IMR-90 (cell line): ENCODE results near the gene PTPN4. TPM values are rescaled to one million over a fixed set of nuclear protein-coding genes. Genes with fewer than 3 reads are reported as not detected.
"Not testable (repeated sequence)": the region's sequence is repeated elsewhere in the genome, so short reads cannot be mapped to it uniquely, and the experiment has no call there.

ENCODE experiments used
- ATAC-seq: fragments of 200-7000 bp; cut with Tn5 transposase; 2 replicates; pipeline ENCODE4 v1.9.1; 2020; ENCODE audit warnings: low read depth, mild to moderate bottlenecking, moderate library complexity
- BruUV-seq: library from RNA; stranded (reverse); fragments of 400-500 nt; replicated peaks from 2 replicates; lab custom pipeline; 2021; lab: Mats Ljungman, UMichigan
- CTCF ChIA-PET: fragments of 300-600 bp; formaldehyde crosslinking; extraction: SDS; loops from one replicate; lab custom pipeline; 2021; ENCODE audit warnings: antibody characterized with exemption; lab: Yijun Ruan, JAX
- POLR2A ChIA-PET: fragments of 300-600 bp; sonication (Branson Sonifier 250); formaldehyde crosslinking; loops from one replicate; lab custom pipeline; 2022; ENCODE audit warnings: antibody characterized with exemption; ENCODE audit not compliant: unreplicated experiment; lab: Charles Lee
- DNase-seq: peaks from one replicate; pipeline ENCODE4 v3.0.0; 2013
- H2AFZ ChIP-seq: replicated peaks from 2 replicates; pipeline ENCODE3; 2013; ENCODE audit warnings: low read length, mild to moderate bottlenecking; ENCODE audit not compliant: poor library complexity
- H2AK5ac ChIP-seq: 2 replicates; pipeline ENCODE4 v1.6.1; 2013; ENCODE audit warnings: low read depth, low read length, inconsistent platforms
- H2AK9ac ChIP-seq: replicated peaks from 2 replicates; pipeline ENCODE3; 2013; ENCODE audit warnings: mild to moderate bottlenecking, low read depth, low read length, moderate library complexity; ENCODE audit not compliant: poor library complexity
- H2BK120ac ChIP-seq: 2 replicates; pipeline ENCODE4 v1.6.1; 2013; ENCODE audit warnings: low read depth, low read length, inconsistent platforms
- H2BK15ac ChIP-seq: 3 replicates; pipeline ENCODE4 v1.6.1; 2013; ENCODE audit warnings: low read depth, low read length, inconsistent platforms
- H2BK20ac ChIP-seq: 2 replicates; pipeline ENCODE4 v1.6.1; 2013; ENCODE audit warnings: low read depth, mild to moderate bottlenecking, inconsistent platforms, low read length, moderate library complexity
- H2BK5ac ChIP-seq: 2 replicates; pipeline ENCODE4 v1.6.1; 2013; ENCODE audit warnings: mild to moderate bottlenecking, low read depth, low read length, inconsistent platforms; ENCODE audit not compliant: poor library complexity, severe bottlenecking
- H3K14ac ChIP-seq: replicated peaks from 2 replicates; pipeline ENCODE4 v1.6.1; 2013; ENCODE audit warnings: low read depth, low read length, inconsistent platforms
- H3K18ac ChIP-seq: 2 replicates; pipeline ENCODE4 v1.6.1; 2013; ENCODE audit warnings: low read depth, low read length, control low read depth
- H3K23ac ChIP-seq: 2 replicates; pipeline ENCODE4 v1.6.1; 2013; ENCODE audit warnings: low read depth, low read length, inconsistent platforms
- H3K27ac ChIP-seq: 2 replicates; pipeline ENCODE4 v1.5.1; 2013; ENCODE audit warnings: mild to moderate bottlenecking, control low read depth, low read length; ENCODE audit not compliant: insufficient read depth
- H3K27me3 ChIP-seq: 2 replicates; pipeline ENCODE4 v1.6.1; 2013; ENCODE audit warnings: low read length; ENCODE audit not compliant: control insufficient read depth, insufficient read depth
- H3K36me3 ChIP-seq: 2 replicates; pipeline ENCODE4 v1.6.1; 2013; ENCODE audit warnings: low read length, mixed read lengths; ENCODE audit not compliant: control insufficient read depth, insufficient read depth
- H3K4ac ChIP-seq: 2 replicates; pipeline ENCODE4 v1.6.1; 2013; ENCODE audit warnings: low read depth, low read length, inconsistent platforms
- H3K4me1 ChIP-seq: 2 replicates; pipeline ENCODE4 v1.6.1; 2013; ENCODE audit warnings: low read length, mixed read lengths; ENCODE audit not compliant: control insufficient read depth, insufficient read depth
- H3K4me2 ChIP-seq: 2 replicates; pipeline ENCODE4 v1.6.1; 2013; ENCODE audit warnings: low read depth, mild to moderate bottlenecking, control low read depth, low read length, moderate library complexity
- H3K4me3 ChIP-seq: 2 replicates; pipeline ENCODE4 v1.5.1; 2013; ENCODE audit warnings: low read depth, mild to moderate bottlenecking, control low read depth, low read length, moderate library complexity; ENCODE audit not compliant: insufficient read depth
- H3K56ac ChIP-seq: 2 replicates; pipeline ENCODE4 v1.6.1; 2013; ENCODE audit warnings: low read length, inconsistent platforms; ENCODE audit not compliant: insufficient read depth; ENCODE audit errors: extremely low read depth
- H3K79me1 ChIP-seq, 2 experiments: 2 replicates each; pipeline ENCODE4 v1.6.1; 2013; ENCODE audit warnings: low read length in 2 of 2, inconsistent platforms in 1 of 2, low read depth in 1 of 2
- H3K9ac ChIP-seq: 2 replicates; pipeline ENCODE4 v1.6.1; 2013; ENCODE audit warnings: low read depth, low read length, control low read depth
- H3K9me1 ChIP-seq: 2 replicates; pipeline ENCODE4 v1.6.1; 2013; ENCODE audit warnings: low read length, inconsistent platforms; ENCODE audit not compliant: insufficient read depth
- H3K9me3 ChIP-seq: 2 replicates; pipeline ENCODE4 v1.6.1; 2013; ENCODE audit warnings: low read length; ENCODE audit not compliant: control insufficient read depth, insufficient read depth
- H4K20me1 ChIP-seq: 2 replicates; pipeline ENCODE4 v1.6.1; 2013; ENCODE audit warnings: low read length, inconsistent platforms; ENCODE audit not compliant: insufficient read depth
- H4K5ac ChIP-seq: 2 replicates; pipeline ENCODE4 v1.6.1; 2013; ENCODE audit warnings: mild to moderate bottlenecking, low read depth, low read length, control low read depth
- H4K8ac ChIP-seq, 2 experiments: 2 replicates each; pipeline ENCODE4 v1.6.1; 2013; ENCODE audit warnings: low read depth in 2 of 2, low read length in 2 of 2, control low read depth in 1 of 2, inconsistent platforms in 1 of 2
- H4K91ac ChIP-seq: 2 replicates; pipeline ENCODE4 v1.6.1; 2013; ENCODE audit warnings: low read depth, low read length, inconsistent platforms; ENCODE audit not compliant: insufficient read depth
- MAFK ChIP-seq: IDR thresholded peaks from 2 replicates; pipeline ENCODE4 v1.6.1; 2012; ENCODE audit warnings: low read depth, low read length, improper control_type of control experiment
- WGBS, 2 experiments: methylation state at CpG; one replicate each; pipeline versions ENCODE4 v1.1.5 to v1.1.7; 2013; ENCODE audit warnings: missing lambda C conversion rate in 2 of 2; ENCODE audit not compliant: insufficient read length in 1 of 2; ENCODE audit errors: extremely low coverage in 2 of 2; 5-methylcytosine and 5-hydroxymethylcytosine counted together
- dilution Hi-C: fragments of 300-500 bp; cut with HindIII; formaldehyde crosslinking; loops from one replicate; pipeline ENCODE4 v1.14.3; 2018; ENCODE audit warnings: low sequenced_read_pairs; ENCODE audit not compliant: unreplicated experiment
- in situ Hi-C: fragments of 300-500 bp; cut with MboI; formaldehyde crosslinking; loops from 3 replicates; pipeline ENCODE4 v1.14.3; 2019; ENCODE audit warnings: low sequenced_read_pairs, inconsistent platforms, mixed read lengths
- intact Hi-C: fragments of 100-400 bp; cut with micrococcal nuclease; formaldehyde crosslinking; loops from 2 replicates; pipeline ENCODE4 v1.10.0; 2022
- polyA plus RNA-seq, 3 experiments: library from polyadenylated mRNA; depleted of rRNA; stranded (reverse); fragments of >200 nt; gene quantifications; 2 replicates each; pipeline ENCODE4 v1.2.3, GENCODE V29; 2012; ENCODE audit warnings: low replicate concordance in 1 of 3
- total RNA-seq: library from RNA; depleted of rRNA; stranded (reverse); fragments of >200 nt; gene quantifications from 2 replicates; pipeline ENCODE4 v1.2.3, GENCODE V29; 2012

Gene PTPN4
- total and polyA plus RNA-seq, 2 of the 4 experiments (the other 2 are of a cell fraction) = 2.9 to 19.2 TPM

- intact Hi-C loops, H2AK9ac ChIP-seq, H3K9ac ChIP-seq, H2AK5ac ChIP-seq, CTCF ChIA-PET, BruUV-seq, ATAC-seq, dilution Hi-C loops, H3K14ac ChIP-seq, POLR2A ChIA-PET, H3K4ac ChIP-seq, H2BK15ac ChIP-seq, DNase-seq, H4K5ac ChIP-seq, H4K20me1 ChIP-seq, H3K23ac ChIP-seq, H3K56ac ChIP-seq, H3K4me2 ChIP-seq, H3K27ac ChIP-seq, H3K18ac ChIP-seq, H2BK5ac ChIP-seq, H2BK120ac ChIP-seq, H3K36me3 ChIP-seq, H3K4me1 ChIP-seq, H2AFZ ChIP-seq, H2BK20ac ChIP-seq, H4K8ac ChIP-seq, H3K4me3 ChIP-seq, H3K9me3 ChIP-seq, H3K9me1 ChIP-seq, H3K27me3 ChIP-seq, H4K91ac ChIP-seq, in situ Hi-C loops: not testable (repeated sequence)
- no CpG with 5 or more reads among the region's 1 CpG for WGBS, 2 experiments
- peaks cover 11 to 16% of the 10 kb centered on the region in 2 experiments for H3K79me1 ChIP-seq
- TF ChIP-seq MAFK = peak; percentile 67
These were observed 262.8 kb downstream of the PTPN4 start for GRCh38 chr2:120022505-120022904.
